AML-193 (cell line): ENCODE results near the gene CEACAM20.
"Not testable (repeated sequence)": the region's sequence is repeated elsewhere in the genome, so short reads cannot be mapped to it uniquely, and the experiment has no call there.

Source experiments
- DNase-seq, 2 experiments: peaks; one replicate each; lab custom pipeline; 2025; lab: John Stamatoyannopoulos, UW

Gene CEACAM20

DNA sequence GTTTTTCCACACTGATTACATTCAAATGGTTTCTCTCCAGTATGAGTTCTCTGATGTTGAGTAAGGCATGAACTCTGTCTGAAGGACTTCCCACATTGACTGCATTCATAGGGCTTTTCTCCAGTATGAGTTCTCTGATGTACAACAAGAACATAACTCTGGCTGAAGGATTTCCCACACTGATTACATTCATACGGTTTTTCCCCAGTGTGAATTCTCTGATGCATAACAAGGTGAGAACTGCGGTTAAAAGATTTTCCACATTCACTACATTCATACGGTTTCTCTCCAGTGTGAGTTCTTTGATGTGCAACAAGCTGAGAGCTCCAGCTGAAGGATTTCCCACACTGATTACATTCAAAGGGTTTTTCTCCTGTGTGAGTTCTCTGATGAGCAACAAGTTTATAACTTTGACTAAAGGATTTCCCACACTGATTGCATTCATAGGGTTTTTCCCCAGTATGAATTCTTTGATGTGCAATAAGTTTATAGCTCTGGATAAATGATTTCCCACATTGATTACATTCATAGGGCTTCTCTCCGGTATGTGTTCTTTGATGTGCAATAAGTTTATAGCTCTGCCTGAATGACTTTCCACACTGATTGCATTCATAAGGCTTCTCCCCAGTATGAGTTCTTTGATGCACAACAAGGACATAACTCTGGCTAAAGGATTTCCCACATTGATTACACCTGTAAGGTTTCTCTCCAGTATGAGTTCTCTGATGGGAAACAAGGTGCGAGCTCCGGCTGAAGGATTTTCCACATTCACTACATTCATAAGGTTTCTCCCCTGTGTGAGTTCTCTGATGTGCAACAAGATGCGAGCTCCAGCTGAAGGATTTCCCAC lies 52.7 kb downstream of the CEACAM20 start:
- no peak for DNase-seq

DNA sequence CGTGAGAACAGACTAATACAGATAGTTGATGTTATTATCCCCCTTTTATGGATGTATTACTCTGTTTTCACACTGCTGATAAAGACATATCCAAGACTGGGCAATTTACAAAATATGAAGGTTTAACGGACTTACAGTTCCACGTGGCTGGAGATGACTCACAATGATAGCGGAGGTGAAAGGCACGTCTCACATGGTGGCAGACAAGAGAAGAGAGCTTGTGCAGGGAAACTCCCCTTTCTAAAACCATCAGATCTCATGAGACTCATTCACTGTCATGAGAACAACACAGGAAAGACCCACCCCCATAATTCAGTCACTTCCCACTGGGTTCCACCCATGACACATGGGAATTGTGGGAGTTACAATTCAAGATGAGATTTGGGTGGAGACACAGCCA lies 60.7 kb downstream of the CEACAM20 start:
- DNase-seq, result not testable (repeated sequence)

DNA sequence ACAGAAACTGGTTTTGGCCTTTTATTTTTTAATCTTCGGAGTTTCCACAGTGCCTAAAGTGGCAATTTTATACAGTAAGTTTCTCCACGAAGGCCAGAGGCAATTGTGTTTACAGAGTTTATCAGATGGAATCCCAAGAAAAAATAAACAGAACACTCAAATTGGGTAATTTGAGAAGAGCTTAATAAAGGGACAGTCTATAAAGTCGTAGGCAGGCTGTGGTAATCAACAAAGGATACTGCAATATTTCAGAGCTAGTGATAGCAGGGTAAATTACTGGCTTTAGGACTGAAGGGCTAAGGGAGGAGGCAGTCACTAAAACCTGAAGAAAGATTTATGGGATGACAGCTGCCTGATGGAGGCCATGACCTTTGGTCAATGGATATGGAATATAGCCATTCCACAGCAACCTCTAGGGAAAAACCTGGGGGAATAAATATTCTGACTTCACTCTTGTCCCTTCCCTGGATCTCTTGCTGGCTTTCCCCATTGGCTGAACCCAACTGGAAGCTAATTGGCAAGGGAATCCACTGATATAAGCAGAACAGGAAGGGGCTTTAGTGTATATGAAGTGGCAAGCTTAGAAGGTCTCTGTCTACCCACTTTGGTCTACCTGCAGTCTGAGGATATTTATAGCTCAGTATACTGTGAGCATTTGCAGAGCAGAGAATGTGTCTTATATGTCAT lies 66.7 kb downstream of the CEACAM20 start:
- not testable (repeated sequence) for DNase-seq
